GM13977 (cell line): ENCODE measurements around the gene TET2.

Experiments used
- DNase-seq: peaks from one replicate; pipeline ENCODE4 v3.0.0; 2012; ENCODE audit warnings: low spot score
- in situ Hi-C: fragments of 300-500 bp; cut with MboI; formaldehyde crosslinking; loops from one replicate; pipeline ENCODE4 v1.12.0; 2022; ENCODE audit warnings: low sequenced_read_pairs, low pct_unique_long_range_greater_than_20kb, mixed read lengths, inconsistent platforms; ENCODE audit not compliant: unreplicated experiment
- TF ChIP-seq, protein P1 (sequence below): IDR thresholded peaks from 2 replicates; pipeline ENCODE4 v1.5.1; 2012; ENCODE audit warnings: mild to moderate bottlenecking, control low read depth; ENCODE audit not compliant: insufficient read depth; ENCODE audit errors: extremely low read depth, missing control alignments

Gene TET2

DNA sequence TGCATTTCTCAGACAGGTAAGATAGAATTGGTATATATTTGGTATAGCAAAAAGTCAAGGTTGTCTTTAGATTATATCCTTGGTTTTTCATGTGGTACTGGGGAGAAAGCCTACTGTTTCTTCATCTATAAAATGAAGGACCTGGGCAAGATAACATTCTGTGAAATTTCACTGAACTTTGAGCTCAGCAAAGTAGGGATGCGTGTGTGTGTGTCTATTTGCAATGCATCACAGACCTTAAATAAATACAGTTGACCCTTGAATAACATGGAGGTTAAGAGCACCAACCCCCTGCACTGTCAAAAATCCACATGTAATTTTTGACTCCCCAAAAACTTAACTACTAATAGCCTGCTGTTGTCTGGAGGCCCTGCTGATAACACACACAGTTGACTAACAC, 25.2 kb downstream of the TET2 start:
- in situ Hi-C loops, result no loop called here
- TF ChIP-seq, protein P1, sequence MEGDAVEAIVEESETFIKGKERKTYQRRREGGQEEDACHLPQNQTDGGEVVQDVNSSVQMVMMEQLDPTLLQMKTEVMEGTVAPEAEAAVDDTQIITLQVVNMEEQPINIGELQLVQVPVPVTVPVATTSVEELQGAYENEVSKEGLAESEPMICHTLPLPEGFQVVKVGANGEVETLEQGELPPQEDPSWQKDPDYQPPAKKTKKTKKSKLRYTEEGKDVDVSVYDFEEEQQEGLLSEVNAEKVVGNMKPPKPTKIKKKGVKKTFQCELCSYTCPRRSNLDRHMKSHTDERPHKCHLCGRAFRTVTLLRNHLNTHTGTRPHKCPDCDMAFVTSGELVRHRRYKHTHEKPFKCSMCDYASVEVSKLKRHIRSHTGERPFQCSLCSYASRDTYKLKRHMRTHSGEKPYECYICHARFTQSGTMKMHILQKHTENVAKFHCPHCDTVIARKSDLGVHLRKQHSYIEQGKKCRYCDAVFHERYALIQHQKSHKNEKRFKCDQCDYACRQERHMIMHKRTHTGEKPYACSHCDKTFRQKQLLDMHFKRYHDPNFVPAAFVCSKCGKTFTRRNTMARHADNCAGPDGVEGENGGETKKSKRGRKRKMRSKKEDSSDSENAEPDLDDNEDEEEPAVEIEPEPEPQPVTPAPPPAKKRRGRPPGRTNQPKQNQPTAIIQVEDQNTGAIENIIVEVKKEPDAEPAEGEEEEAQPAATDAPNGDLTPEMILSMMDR, result no peak
- DNase-seq, result no peak

GRCh38 chr4:105174098-105174497, 27.4 kb downstream of the TET2 start:
- in situ Hi-C loops, result no loop called here
- no peak for DNase-seq
- TF ChIP-seq, protein P1, result no peak

DNA sequence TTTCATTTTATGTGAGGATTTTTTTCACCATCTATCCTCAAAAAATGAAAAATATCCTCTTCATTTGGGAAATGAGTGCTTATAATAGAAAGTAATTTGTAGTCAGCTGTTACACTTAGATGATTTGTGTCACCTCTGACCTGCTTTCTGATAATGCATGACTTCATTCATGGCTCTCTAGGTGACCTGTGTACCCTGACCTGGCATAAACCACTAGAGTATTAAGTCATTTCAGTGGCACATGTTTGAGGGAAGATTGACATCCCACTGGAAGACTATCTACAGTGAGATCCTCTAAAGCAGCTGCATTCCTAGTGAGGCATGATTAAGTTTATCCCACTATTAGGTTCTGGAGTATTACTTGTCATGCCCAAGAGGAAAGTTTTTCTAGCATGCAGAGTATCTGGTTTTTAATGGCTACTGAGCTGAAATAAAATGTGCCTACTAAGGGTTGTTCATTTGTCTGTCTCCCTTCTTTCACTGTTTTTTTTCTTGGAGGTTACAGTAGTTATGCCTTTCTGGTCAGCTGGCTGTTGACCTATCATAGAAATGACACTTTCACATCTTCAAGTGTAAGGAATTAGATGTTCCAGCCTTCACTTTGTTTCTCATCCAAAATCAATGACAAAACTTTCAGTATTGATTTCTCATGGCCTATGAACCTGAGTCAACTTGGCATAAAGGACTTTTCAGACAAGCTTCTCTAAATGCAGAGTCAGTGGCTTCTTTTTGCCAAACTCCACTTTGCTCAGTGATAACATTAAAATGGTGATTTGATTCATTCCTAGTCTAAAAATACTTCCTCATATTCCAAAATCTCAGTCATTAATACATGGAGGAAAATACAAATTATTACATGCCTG, 33.1 kb downstream of the TET2 start:
- DNase-seq, result no peak
- TF ChIP-seq, protein P1, result no peak
- in situ Hi-C loops, result no loop called here

GRCh38 chr4:105181259-105181658, 34.6 kb downstream of the TET2 start:
- TF ChIP-seq, protein P1, result no peak
- no peak for DNase-seq
- in situ Hi-C loops, result no loop called here

DNA sequence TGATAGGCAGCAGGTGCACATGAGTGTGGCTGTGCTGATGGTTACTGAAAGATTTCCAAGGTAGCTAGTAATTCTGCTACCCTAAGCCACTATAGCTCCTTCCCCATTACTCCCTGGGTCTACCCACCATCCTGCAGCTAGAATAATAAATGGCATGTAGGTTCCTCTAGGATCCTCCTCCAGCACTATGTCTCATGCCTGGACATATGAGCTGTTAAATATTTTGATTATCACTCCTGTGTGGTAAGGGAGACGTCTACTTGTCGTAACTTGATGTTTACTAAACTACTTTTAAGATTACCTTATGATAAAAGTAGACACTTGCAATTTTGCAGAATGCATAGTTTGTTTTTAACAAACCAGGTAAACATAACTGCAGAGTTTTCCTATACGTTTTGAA, 35.5 kb downstream of the TET2 start:
- no peak for DNase-seq
- TF ChIP-seq, protein P1, result no peak
- in situ Hi-C loops, result no loop called here

- in situ Hi-C loops, result no loop called here
- DNase-seq, result no peak
- TF ChIP-seq, protein P1, result no peak
These were observed 37.8 kb downstream of the TET2 start for GRCh38 chr4:105184316-105184980.
